OCI-LY7 (cell line): ENCODE data around the gene SPTSSA. TPM values are rescaled to one million over a fixed set of nuclear protein-coding genes. Genes with fewer than 3 reads are reported as not detected.
"Not testable (repeated sequence)": the region's sequence is repeated elsewhere in the genome, so short reads cannot be mapped to it uniquely, and the experiment has no call there.

Experiments used
- BruUV-seq: library from RNA; stranded (reverse); fragments of 400-500 nt; replicated peaks from 2 replicates; lab custom pipeline; 2021; lab: Mats Ljungman, UMichigan
- CTCF ChIA-PET: fragments of 300-600 bp; sonication (Branson Sonifier 250); formaldehyde crosslinking; loops from one replicate; lab custom pipeline; 2022; ENCODE audit warnings: antibody characterized with exemption; ENCODE audit not compliant: unreplicated experiment; lab: Charles Lee
- POLR2A ChIA-PET: fragments of 300-600 bp; sonication (Branson Sonifier 250); formaldehyde crosslinking; loops from one replicate; lab custom pipeline; 2022; ENCODE audit warnings: antibody characterized with exemption; lab: Charles Lee
- DNase-seq: peaks from one replicate; pipeline ENCODE4 v3.0.0-alpha.2; 2015; ENCODE audit warnings: low spot score
- H2AFZ ChIP-seq: fragments of 200-600 bp; sonication (generic), shearing (Covaris generic); 2 replicates; pipeline ENCODE4 v1.6.1; 2014; ENCODE audit warnings: mild to moderate bottlenecking, antibody characterized with exemption, low read length, moderate library complexity
- H3K27ac ChIP-seq: fragments of 200-600 bp; sonication (generic); 2 replicates; pipeline ENCODE4 v1.5.1; 2014; ENCODE audit warnings: mixed run types, low read depth, mild to moderate bottlenecking, moderate library complexity, low read length, inconsistent platforms; ENCODE audit not compliant: poor library complexity, severe bottlenecking
- H3K36me3 ChIP-seq: fragments of 200-600 bp; sonication (generic); 2 replicates; pipeline ENCODE4 v1.6.1; 2014; ENCODE audit warnings: mild to moderate bottlenecking, antibody characterized with exemption, low read length, moderate library complexity, mixed read lengths; ENCODE audit not compliant: insufficient read depth
- H3K4me1 ChIP-seq: fragments of 200-600 bp; sonication (generic); 2 replicates; pipeline ENCODE4 v1.5.1; 2014; ENCODE audit warnings: mild to moderate bottlenecking, low read length; ENCODE audit not compliant: insufficient read depth, poor library complexity, severe bottlenecking
- H3K4me2 ChIP-seq: fragments of 200-600 bp; sonication (generic); 2 replicates; pipeline ENCODE4 v1.6.1; 2014; ENCODE audit warnings: mild to moderate bottlenecking, low read length
- H3K4me3 ChIP-seq: fragments of 200-600 bp; sonication (generic); 2 replicates; pipeline ENCODE4 v1.5.1; 2014; ENCODE audit warnings: mild to moderate bottlenecking, low read depth, low read length; ENCODE audit not compliant: poor library complexity, severe bottlenecking
- H3K79me2 ChIP-seq: fragments of 200-600 bp; sonication (generic); 2 replicates; pipeline ENCODE4 v1.6.1; 2016; ENCODE audit warnings: low read depth, mild to moderate bottlenecking, low read length, moderate library complexity, mixed read lengths; ENCODE audit not compliant: insufficient read depth
- H3K9me2 ChIP-seq: fragments of 200-600 bp; sonication (generic); 2 replicates; pipeline ENCODE4 v1.6.1; 2016; ENCODE audit warnings: mild to moderate bottlenecking, low read length, mixed read lengths; ENCODE audit not compliant: insufficient read depth
- H3K9me3 ChIP-seq: fragments of 200-600 bp; sonication (generic); 2 replicates; pipeline ENCODE4 v1.6.1; 2014; ENCODE audit warnings: mild to moderate bottlenecking, mixed run types, low read length, mixed read lengths
- H4K20me1 ChIP-seq: fragments of 200-600 bp; sonication (generic); 2 replicates; pipeline ENCODE4 v1.6.1; 2014; ENCODE audit warnings: mild to moderate bottlenecking, antibody characterized with exemption, low read length, moderate library complexity, mixed read lengths; ENCODE audit not compliant: insufficient read depth
- CTCF ChIP-seq: fragments of 200-600 bp; sonication (generic); conservative IDR thresholded peaks from 2 replicates; pipeline ENCODE4 v1.5.1; 2014; ENCODE audit warnings: mild to moderate bottlenecking, antibody characterized with exemption, low read length, moderate library complexity, mixed read lengths
- EZH2phosphoT487 ChIP-seq: fragments of 200-600 bp; sonication (generic); IDR thresholded peaks from 2 replicates; pipeline ENCODE4 v1.6.1; 2018; ENCODE audit warnings: low read depth, borderline replicate concordance, mild to moderate bottlenecking, mixed run types, antibody characterized with exemption, low read length, moderate library complexity, mixed read lengths
- intact Hi-C: fragments of 100-400 bp; cut with micrococcal nuclease; formaldehyde crosslinking; loops from one replicate; pipeline ENCODE4 v1.10.0; 2022; ENCODE audit not compliant: unreplicated experiment
- total RNA-seq, 2 experiments: library from RNA; depleted of rRNA in 1 of 2; stranded (reverse); fragments of >200 nt in 1 of 2; shearing (Covaris generic) in 1 of 2; gene quantifications; 2 replicates each; pipeline ENCODE4 v1.2.3, GENCODE V29; 2014 to 2022

Gene SPTSSA
- total RNA-seq, 2 experiments from 2014 or later: 8.7 to 19.0 TPM

- no peaks in the 10 kb centered on the region for H3K36me3 ChIP-seq
- no TSS peak for BruUV-seq
- H3K4me2 ChIP-seq: no peak overlapping the region
- no peaks in the 10 kb centered on the region for H3K9me2 ChIP-seq
- DNase-seq: no peak
- H3K4me3 ChIP-seq: no peak overlapping the region
- no peaks in the 10 kb centered on the region for H3K4me1 ChIP-seq
- no peaks in the 10 kb centered on the region for H3K79me2 ChIP-seq
- POLR2A ChIA-PET: interaction anchor here (0.6 to 0.7 kb wide), 4 partner anchors 99 to 972 kb away, joined by 3 to 5 read pairs (median 3); no protein-coding TSS in a partner anchor
- no peak overlapping the region for H3K27ac ChIP-seq
- H3K9me3 ChIP-seq: no peaks in the 10 kb centered on the region
- intact Hi-C loops: no loop called here
- TF ChIP-seq EZH2phosphoT487 (no peak), CTCF (no peak)
- no peaks in the 10 kb centered on the region for H4K20me1 ChIP-seq
- CTCF ChIA-PET: no interaction called here
- H2AFZ ChIP-seq: no peak overlapping the region
These were observed 45.4 kb upstream of the SPTSSA start for GRCh38 chr14:34507459-34507858.

GRCh38 chr14:34505124-34505491, 43.1 kb upstream of the SPTSSA start:
- BruUV-seq, H3K27ac ChIP-seq, H3K36me3 ChIP-seq, CTCF ChIA-PET, H3K4me1 ChIP-seq, H3K4me2 ChIP-seq, H3K79me2 ChIP-seq, H3K4me3 ChIP-seq, POLR2A ChIA-PET, H3K9me3 ChIP-seq, intact Hi-C loops, H2AFZ ChIP-seq, H3K9me2 ChIP-seq, DNase-seq, H4K20me1 ChIP-seq: not testable (repeated sequence)

- H3K27ac ChIP-seq, H2AFZ ChIP-seq, H3K4me2 ChIP-seq, DNase-seq, H3K9me3 ChIP-seq, BruUV-seq, H3K9me2 ChIP-seq, H3K4me1 ChIP-seq, H3K36me3 ChIP-seq, CTCF ChIA-PET, intact Hi-C loops, H4K20me1 ChIP-seq, H3K79me2 ChIP-seq, H3K4me3 ChIP-seq: not testable (repeated sequence)
- POLR2A ChIA-PET: interaction anchor here (0.7 kb wide), 1 partner anchor 38 kb away, joined by 3 read pairs; no protein-coding TSS in a partner anchor
These were observed 42.0 kb upstream of the SPTSSA start for GRCh38 chr14:34504027-34504426.
